GM23338 (cell line): ENCODE results near the gene ATP8A2. TPM values are rescaled to one million over a fixed set of nuclear protein-coding genes. Genes with fewer than 3 reads are reported as not detected.

Experiments used
- ATAC-seq: fragments of 200-7000 bp; cut with Tn5 transposase; 3 replicates; pipeline ENCODE4 v1.9.1; 2020
- DNase-seq: peaks from one replicate; pipeline ENCODE4 v3.0.0-alpha.2; 2015; ENCODE audit warnings: low spot score
- H2AFZ ChIP-seq: fragments of 200-600 bp; sonication (generic); 2 replicates; pipeline ENCODE4 v1.8.0; 2016; ENCODE audit warnings: antibody characterized with exemption, mild to moderate bottlenecking, moderate library complexity
- H3F3A ChIP-seq: fragments of 200-600 bp; sonication (generic); replicated peaks from 2 replicates; pipeline ENCODE4 v1.8.0; 2017; ENCODE audit warnings: antibody characterized with exemption, mixed run types, low read depth
- H3K27ac ChIP-seq: fragments of 200-600 bp; sonication (generic); 2 replicates; pipeline ENCODE4 v1.6.1; 2016; ENCODE audit warnings: low read depth
- H3K27me3 ChIP-seq: fragments of 200-600 bp; sonication (generic); 2 replicates; pipeline ENCODE4 v1.8.0; 2016; ENCODE audit warnings: mild to moderate bottlenecking, mixed run types, moderate library complexity; ENCODE audit not compliant: insufficient read depth
- H3K36me3 ChIP-seq: fragments of 200-600 bp; sonication (generic); 2 replicates; pipeline ENCODE4 v1.8.0; 2016; ENCODE audit warnings: mild to moderate bottlenecking; ENCODE audit not compliant: insufficient read depth
- H3K4me1 ChIP-seq: fragments of 200-600 bp; sonication (generic); 2 replicates; pipeline ENCODE4 v1.8.0; 2016; ENCODE audit warnings: mild to moderate bottlenecking, moderate library complexity; ENCODE audit not compliant: insufficient read depth
- H3K4me2 ChIP-seq: fragments of 200-600 bp; sonication (generic); 2 replicates; pipeline ENCODE4 v1.7.1; 2017; ENCODE audit warnings: mixed run types
- H3K4me3 ChIP-seq: fragments of 200-600 bp; sonication (generic); 2 replicates; pipeline ENCODE4 v1.6.1; 2016; ENCODE audit warnings: mixed run types
- H3K79me2 ChIP-seq: fragments of 200-600 bp; sonication (generic); replicated peaks from 2 replicates; pipeline ENCODE4 v1.8.0; 2017; ENCODE audit warnings: mild to moderate bottlenecking; ENCODE audit not compliant: insufficient read depth
- H3K9me2 ChIP-seq: fragments of 200-600 bp; sonication (generic); 2 replicates; pipeline ENCODE4 v1.8.0; 2017; ENCODE audit not compliant: insufficient read depth
- H4K20me1 ChIP-seq: fragments of 200-600 bp; sonication (generic); replicated peaks from 2 replicates; pipeline ENCODE4 v1.8.0; 2017; ENCODE audit warnings: mild to moderate bottlenecking; ENCODE audit not compliant: insufficient read depth
- H3K27ac Mint-ChIP-seq: 2 replicates; pipeline ENCODE4 v1.8.0; 2020; ENCODE audit warnings: inconsistent platforms, mild to moderate bottlenecking, moderate library complexity, mixed read lengths
- H3K27me3 Mint-ChIP-seq: 3 replicates; pipeline ENCODE4 v1.8.0; 2022; ENCODE audit warnings: low read depth, mild to moderate bottlenecking, moderate library complexity, mixed read lengths, inconsistent platforms; ENCODE audit not compliant: insufficient read depth, poor library complexity
- H3K36me3 Mint-ChIP-seq: 3 replicates; pipeline ENCODE4 v1.8.0; 2021; ENCODE audit warnings: low read depth, mild to moderate bottlenecking, inconsistent platforms, moderate library complexity, mixed read lengths
- H3K4me1 Mint-ChIP-seq: 3 replicates; pipeline ENCODE4 v1.8.0; 2020; ENCODE audit warnings: mild to moderate bottlenecking, inconsistent platforms, mixed read lengths
- H3K4me3 Mint-ChIP-seq: 3 replicates; pipeline ENCODE4 v1.8.0; 2021; ENCODE audit warnings: moderate library complexity, mild to moderate bottlenecking, inconsistent platforms, mixed read lengths
- H3K9me3 Mint-ChIP-seq: 3 replicates; pipeline ENCODE4 v1.8.0; 2020; ENCODE audit warnings: moderate library complexity, mild to moderate bottlenecking, inconsistent platforms, mixed read lengths
- CREB1 ChIP-seq: fragments of 250-450 bp; sonication (Bioruptor Pico); IDR thresholded peaks from 2 replicates; pipeline ENCODE4 v1.5.0; 2020; ENCODE audit warnings: low read depth, mild to moderate bottlenecking, moderate library complexity
- CTCF ChIP-seq, 2 experiments: fragments of 200-600 bp in 1 of 2; sonication (generic) in 1 of 2; conservative IDR thresholded peaks; 2 replicates each; pipeline versions ENCODE4 v1.5.1 to v1.6.1; 2016 to 2017; ENCODE audit warnings: antibody characterized with exemption in 2 of 2, low read depth in 2 of 2, mild to moderate bottlenecking in 2 of 2, moderate library complexity in 1 of 2
- ETS1 ChIP-seq: IDR thresholded peaks from 2 replicates; pipeline ENCODE4 v1.6.1; 2016; ENCODE audit warnings: antibody characterized with exemption
- EZH2 ChIP-seq: fragments of 200-600 bp; sonication (generic); IDR thresholded peaks from one replicate; pipeline ENCODE4 v1.8.0; 2017; ENCODE audit warnings: antibody characterized with exemption, mild to moderate bottlenecking, low read depth; ENCODE audit not compliant: unreplicated experiment
- EZH2phosphoT487 ChIP-seq: fragments of 200-600 bp; sonication (generic); IDR thresholded peaks from one replicate; pipeline ENCODE4 v1.8.1; 2018; ENCODE audit warnings: antibody characterized with exemption; ENCODE audit not compliant: unreplicated experiment
- NANOG ChIP-seq: IDR thresholded peaks from 2 replicates; pipeline ENCODE4 v1.6.1; 2016; ENCODE audit warnings: antibody characterized with exemption, borderline replicate concordance
- REST ChIP-seq: IDR thresholded peaks from one replicate; pipeline ENCODE4 v1.6.1; 2018; ENCODE audit warnings: antibody characterized with exemption; ENCODE audit not compliant: unreplicated experiment
- ZNF331 ChIP-seq: fragments of 250-450 bp; sonication (Bioruptor Pico); IDR thresholded peaks from 2 replicates; pipeline ENCODE4 v1.5.0; 2020; ENCODE audit warnings: low read depth, mild to moderate bottlenecking, moderate library complexity
- ZNF462 ChIP-seq: fragments of 250-450 bp; sonication (Bioruptor Pico); IDR thresholded peaks from 2 replicates; pipeline ENCODE4 v1.5.0; 2020; ENCODE audit warnings: mild to moderate bottlenecking, moderate library complexity
- polyA plus RNA-seq: library from polyadenylated mRNA; unstranded; fragments of >200 nt; fragmentation: Nextera tagmentation; extraction: Ambion mirVana; gene quantifications from 2 replicates; pipeline ENCODE4 v1.2.1, GENCODE V29; 2016
- total RNA-seq: library from RNA; depleted of rRNA; stranded (reverse); fragments of >200 nt; shearing (Covaris generic); gene quantifications from 2 replicates; pipeline ENCODE4 v1.2.3, GENCODE V29; 2014

Gene ATP8A2
- total and polyA plus RNA-seq, 2 experiments from 2014 or later, result 5.7 to 8.8 TPM

- Histone ChIP-seq H3K27ac (no peak overlapping the region), H3K36me3 (no peaks in the 10 kb centered on the region), H3K27me3 (no peaks in the 10 kb centered on the region), H3K4me1 (peaks cover 4% of the 10 kb centered on the region; the same call in 1 of the 2 replicates), H2AFZ (no peak overlapping the region), H3K4me3 (no peak overlapping the region), H3K79me2 (no peaks in the 10 kb centered on the region), H3K4me2 (no peak overlapping the region), H3K9me2 (no peaks in the 10 kb centered on the region), H4K20me1 (no peaks in the 10 kb centered on the region), H3F3A (no peaks in the 10 kb centered on the region)
- Mint-ChIP-seq H3K4me3 (no peak overlapping the region), H3K27me3 (peaks cover 3% of the 10 kb centered on the region), H3K4me1 (peaks cover 15% of the 10 kb centered on the region), H3K9me3 (no peaks in the 10 kb centered on the region), H3K27ac (no peak overlapping the region; the same call in 1 of the 2 replicates), H3K36me3 (no peaks in the 10 kb centered on the region)
- DNase-seq (peak; percentile 47), ATAC-seq (peak; percentile 93)
- TF ChIP-seq NANOG, result no peak
- no peak for TF ChIP-seq ZNF462
- TF ChIP-seq EZH2phosphoT487, result no peak
- TF ChIP-seq CTCF (conservative IDR thresholded peaks at IDR 0.05; ENCODE audit: low read depth in 2 of 2), result peak; percentile 41 to 44
Observed at GRCh38 chr13:25756912-25757311, 385.1 kb downstream of the ATP8A2 start.

- H4K20me1 ChIP-seq, result no peaks in the 10 kb centered on the region
- peaks cover 3% of the 10 kb centered on the region for H3K27me3 Mint-ChIP-seq
- H3K9me3 Mint-ChIP-seq, result no peaks in the 10 kb centered on the region
- H3K36me3 ChIP-seq, result no peaks in the 10 kb centered on the region
- ATAC-seq, result no peak
- H3K27ac ChIP-seq, result no peak overlapping the region
- peaks cover 36% of the 10 kb centered on the region for H3K4me1 Mint-ChIP-seq
- H3F3A ChIP-seq, result no peaks in the 10 kb centered on the region
- no peak overlapping the region for H3K4me3 Mint-ChIP-seq
- H3K36me3 Mint-ChIP-seq, result no peaks in the 10 kb centered on the region
- peaks cover 16% of the 10 kb centered on the region for H3K4me1 ChIP-seq
- no peaks in the 10 kb centered on the region for H3K79me2 ChIP-seq
- no peaks in the 10 kb centered on the region for H3K9me2 ChIP-seq
- H2AFZ ChIP-seq, result no peak overlapping the region
- no peak overlapping the region for H3K4me3 ChIP-seq
- no peak overlapping the region for H3K4me2 ChIP-seq
- H3K27me3 ChIP-seq, result no peaks in the 10 kb centered on the region
- no peak overlapping the region for H3K27ac Mint-ChIP-seq
- no peak for DNase-seq
- TF ChIP-seq CREB1 (CRISPR knock-in tag) (no peak), REST (no peak), ZNF331 (CRISPR knock-in tag) (no peak), EZH2phosphoT487 (no peak), EZH2 (no peak), ETS1 (no peak), NANOG (no peak)
Observed at GRCh38 chr13:25761041-25761440, 389.3 kb downstream of the ATP8A2 start.
